ENCODE data around the gene BCL10. TPM values are rescaled to one million over a fixed set of nuclear protein-coding genes. Genes with fewer than 3 reads are reported as not detected.

The BCL10 gene
- total and polyA plus RNA-seq, 2 of the 4 experiments (the other 2 are of a cell fraction): 15.3 to 30.5 TPM

DNA sequence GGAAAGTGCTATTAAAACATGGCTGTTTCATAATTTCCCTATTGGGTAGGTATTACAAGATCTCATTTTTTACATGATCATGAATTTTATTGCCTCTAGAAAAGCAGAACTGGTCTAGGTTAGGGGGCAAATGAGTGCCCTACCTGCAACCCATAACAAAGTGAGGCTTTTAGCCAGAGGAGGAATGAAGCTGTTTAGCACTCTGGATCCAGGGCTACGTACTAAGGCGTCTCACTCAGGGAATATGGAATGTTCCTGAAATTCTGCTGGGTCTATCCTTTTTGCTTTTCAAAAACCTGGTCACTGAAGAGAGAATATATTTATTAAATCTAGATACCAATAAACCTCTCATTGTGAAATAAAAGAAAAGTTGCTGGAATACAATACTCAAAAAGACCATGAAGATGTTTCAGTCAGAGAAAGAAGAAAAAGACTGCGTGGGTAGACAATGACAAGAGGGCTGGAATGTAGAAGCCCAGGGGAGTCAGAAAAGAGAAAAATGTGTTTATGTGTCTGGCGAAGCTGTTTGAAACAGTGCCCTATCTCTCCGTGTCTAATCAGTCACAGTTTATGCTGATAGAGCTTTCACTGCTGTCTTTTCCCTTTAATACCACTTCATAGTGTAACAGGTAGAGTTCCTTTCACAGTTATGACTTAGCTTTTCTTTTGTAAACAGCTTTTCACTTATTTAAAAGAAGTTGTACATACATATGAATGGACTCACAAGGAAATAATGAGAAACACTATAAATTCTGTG is 50.6 kb downstream of the BCL10 start:
- ATAC-seq (ENCODE audit: low read depth) (peak; percentile 43), DNase-seq (no peak)
- H2BK120ac ChIP-seq (ENCODE audit: low read depth, low read length): peak overlapping the region; percentile 59; the same call in 1 of the 2 replicates
- BruUV-seq (replicated peaks): no TSS peak
- peaks cover 14% of the 10 kb centered on the region for H3K4me1 ChIP-seq (ENCODE audit: control insufficient read depth, insufficient read depth, low read length)
- in situ Hi-C loops (cut with MboI; ENCODE audit: low sequenced_read_pairs) (no loop called here), dilution Hi-C loops (cut with HindIII; ENCODE audit: low sequenced_read_pairs, unreplicated experiment) (no loop called here), intact Hi-C loops (cut with micrococcal nuclease) (no loop called here)
- H3K56ac ChIP-seq (ENCODE audit: extremely low read depth, insufficient read depth, low read length): no peak overlapping the region
- no peaks in the 10 kb centered on the region for H3K36me3 ChIP-seq (ENCODE audit: control insufficient read depth, insufficient read depth, low read length)
- no peak overlapping the region for H2AK9ac ChIP-seq (replicated peaks; ENCODE audit: low read depth, low read length, poor library complexity)
- POLR2A ChIA-PET (ENCODE audit: unreplicated experiment): no interaction called here
- TF ChIP-seq NFE2L2 (IDR thresholded peaks at IDR 0.05; ENCODE audit: low read depth, low read length): no peak
- no peak for TF ChIP-seq RFX5 (IDR thresholded peaks at IDR 0.05; ENCODE audit: low read depth, low read length)
- TF ChIP-seq CEBPB (IDR thresholded peaks at IDR 0.05; ENCODE audit: low read depth, low read length): no peak
- no peak for TF ChIP-seq ELK1 (IDR thresholded peaks at IDR 0.05; ENCODE audit: borderline replicate concordance, low read depth, low read length)
- no peak for TF ChIP-seq RAD21 (IDR thresholded peaks at IDR 0.05; ENCODE audit: low read length)
- no peak for TF ChIP-seq FOS (IDR thresholded peaks at IDR 0.05; ENCODE audit: low read depth, low read length)
- TF ChIP-seq MXI1 (IDR thresholded peaks at IDR 0.05; ENCODE audit: borderline replicate concordance, low read depth, low read length): no peak
- no peak for TF ChIP-seq POLR2A (IDR thresholded peaks at IDR 0.05; ENCODE audit: low read depth, low read length)
- no peak for TF ChIP-seq CTCF (conservative IDR thresholded peaks at IDR 0.05; ENCODE audit: low read depth, low read length)
- TF ChIP-seq MAFK (IDR thresholded peaks at IDR 0.05; ENCODE audit: low read depth, low read length): no peak
- no peak for TF ChIP-seq RCOR1 (IDR thresholded peaks at IDR 0.05; ENCODE audit: insufficient replicate concordance, low read length)
- TF ChIP-seq, protein P1, sequence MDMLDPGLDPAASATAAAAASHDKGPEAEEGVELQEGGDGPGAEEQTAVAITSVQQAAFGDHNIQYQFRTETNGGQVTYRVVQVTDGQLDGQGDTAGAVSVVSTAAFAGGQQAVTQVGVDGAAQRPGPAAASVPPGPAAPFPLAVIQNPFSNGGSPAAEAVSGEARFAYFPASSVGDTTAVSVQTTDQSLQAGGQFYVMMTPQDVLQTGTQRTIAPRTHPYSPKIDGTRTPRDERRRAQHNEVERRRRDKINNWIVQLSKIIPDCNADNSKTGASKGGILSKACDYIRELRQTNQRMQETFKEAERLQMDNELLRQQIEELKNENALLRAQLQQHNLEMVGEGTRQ (IDR thresholded peaks at IDR 0.05; ENCODE audit: low read depth, low read length): no peak
- no peak for TF ChIP-seq BHLHE40 (IDR thresholded peaks at IDR 0.05; ENCODE audit: low read depth, low read length)
- peak overlapping the region; percentile 52 for H3K14ac ChIP-seq (replicated peaks; ENCODE audit: low read depth, low read length)
- H4K5ac ChIP-seq (ENCODE audit: low read depth, low read length): peak overlapping the region; percentile 64; the same call in 1 of the 2 replicates
- H3K4ac ChIP-seq (ENCODE audit: low read depth, low read length): peak overlapping the region; percentile 76; the same call in 1 of the 2 replicates
- no peak overlapping the region for H3K9ac ChIP-seq (ENCODE audit: low read depth, low read length)
- H3K4me2 ChIP-seq (ENCODE audit: low read depth, low read length): peak overlapping the region; percentile 48; the same call in 1 of the 2 replicates
- no peaks in the 10 kb centered on the region for H4K20me1 ChIP-seq (ENCODE audit: insufficient read depth, low read length)
- peak overlapping the region; percentile 81; the same call in 1 of the 2 replicates for H2AK5ac ChIP-seq (ENCODE audit: low read depth, low read length)
- no peaks in the 10 kb centered on the region for H3K79me1 ChIP-seq (ENCODE audit: low read depth in 1 of 2, low read length in 2 of 2)
- peaks cover 5% of the 10 kb centered on the region; the same call in 1 of the 2 replicates for H3K9me1 ChIP-seq (ENCODE audit: insufficient read depth, low read length)
- no CpG with 5 or more reads among the region's 5 CpGs for WGBS, 2 experiments (ENCODE audit: extremely low coverage in 2 of 2, insufficient read length in 1 of 2)
- H3K27me3 ChIP-seq (ENCODE audit: control insufficient read depth, insufficient read depth, low read length): no peaks in the 10 kb centered on the region
- peak overlapping the region; percentile 85 for H3K18ac ChIP-seq (ENCODE audit: low read depth, low read length)
- CTCF ChIA-PET: interaction anchor here (0.8 to 0.9 kb wide), 2 partner anchors 87 to 116 kb away, joined by 3 read pairs; no protein-coding TSS in a partner anchor
- no peak overlapping the region for H3K4me3 ChIP-seq (ENCODE audit: insufficient read depth, low read depth, low read length)
- no peak overlapping the region; the same call in 1 of the 2 replicates for H3K23ac ChIP-seq (ENCODE audit: low read depth, low read length)
- peak overlapping the region; percentile 78 for H2BK20ac ChIP-seq (ENCODE audit: low read depth, low read length)
- H2AFZ ChIP-seq (replicated peaks; ENCODE audit: low read length, poor library complexity): no peak overlapping the region
- H3K9me3 ChIP-seq (ENCODE audit: control insufficient read depth, insufficient read depth, low read length): peaks cover 2% of the 10 kb centered on the region; the same call in 1 of the 2 replicates
- no peak overlapping the region for H4K8ac ChIP-seq (ENCODE audit: low read depth in 2 of 2, low read length in 2 of 2)
- no peak overlapping the region for H3K27ac ChIP-seq (ENCODE audit: insufficient read depth, low read length)
- 0 out of 3 replicates have a peak overlapping the region, but pooled peaks have one; percentile 23 for H2BK15ac ChIP-seq (ENCODE audit: low read depth, low read length)
- no peak overlapping the region for H2BK5ac ChIP-seq (ENCODE audit: low read depth, low read length, poor library complexity, severe bottlenecking)
- peak overlapping the region; percentile 74 for H4K91ac ChIP-seq (ENCODE audit: insufficient read depth, low read depth, low read length)

Data from IMR-90 (cell line).